HG02970 (cell line): ENCODE results near the gene AMZ1.

Source experiments
- ATAC-seq: cut with Tn5 transposase; IDR thresholded peaks from one replicate; pipeline ENCODE4 v1.9.1; 2021; ENCODE audit warnings: mild to moderate bottlenecking, moderate library complexity, moderate number of reproducible peaks; ENCODE audit not compliant: unreplicated experiment, low FRiP score

The AMZ1 gene, protein sequence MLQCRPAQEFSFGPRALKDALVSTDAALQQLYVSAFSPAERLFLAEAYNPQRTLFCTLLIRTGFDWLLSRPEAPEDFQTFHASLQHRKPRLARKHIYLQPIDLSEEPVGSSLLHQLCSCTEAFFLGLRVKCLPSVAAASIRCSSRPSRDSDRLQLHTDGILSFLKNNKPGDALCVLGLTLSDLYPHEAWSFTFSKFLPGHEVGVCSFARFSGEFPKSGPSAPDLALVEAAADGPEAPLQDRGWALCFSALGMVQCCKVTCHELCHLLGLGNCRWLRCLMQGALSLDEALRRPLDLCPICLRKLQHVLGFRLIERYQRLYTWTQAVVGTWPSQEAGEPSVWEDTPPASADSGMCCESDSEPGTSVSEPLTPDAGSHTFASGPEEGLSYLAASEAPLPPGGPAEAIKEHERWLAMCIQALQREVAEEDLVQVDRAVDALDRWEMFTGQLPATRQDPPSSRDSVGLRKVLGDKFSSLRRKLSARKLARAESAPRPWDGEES

DNA sequence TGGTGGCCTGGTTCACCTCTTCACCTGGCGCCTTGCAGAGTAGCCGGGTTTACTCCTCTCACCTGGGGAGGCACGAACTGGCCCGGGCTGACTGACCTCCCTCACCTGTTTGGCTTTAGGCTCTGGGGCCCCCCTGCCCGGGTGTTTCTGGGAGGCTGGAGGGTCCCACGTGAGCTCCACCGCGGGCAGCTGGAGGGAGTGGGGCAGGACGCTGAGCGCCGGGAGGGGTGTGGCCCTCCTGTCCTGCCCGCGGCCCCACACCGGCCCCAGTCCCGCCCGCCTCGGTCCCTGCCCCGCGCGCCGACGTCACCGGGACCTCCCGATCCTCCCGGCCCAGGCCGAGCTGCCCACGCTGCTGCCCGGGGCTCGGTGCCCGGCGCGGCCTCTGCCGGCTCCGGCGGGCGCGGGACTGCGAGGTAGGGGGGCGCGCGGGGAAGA, at the start of gene AMZ1:
Gene AMZ1 (plus strand): TSS at position 322 of the 438 bp plus-strand sequence. CDS start 12,250 bp downstream, outside the sequence.
- peak; percentile 12 for ATAC-seq

DNA sequence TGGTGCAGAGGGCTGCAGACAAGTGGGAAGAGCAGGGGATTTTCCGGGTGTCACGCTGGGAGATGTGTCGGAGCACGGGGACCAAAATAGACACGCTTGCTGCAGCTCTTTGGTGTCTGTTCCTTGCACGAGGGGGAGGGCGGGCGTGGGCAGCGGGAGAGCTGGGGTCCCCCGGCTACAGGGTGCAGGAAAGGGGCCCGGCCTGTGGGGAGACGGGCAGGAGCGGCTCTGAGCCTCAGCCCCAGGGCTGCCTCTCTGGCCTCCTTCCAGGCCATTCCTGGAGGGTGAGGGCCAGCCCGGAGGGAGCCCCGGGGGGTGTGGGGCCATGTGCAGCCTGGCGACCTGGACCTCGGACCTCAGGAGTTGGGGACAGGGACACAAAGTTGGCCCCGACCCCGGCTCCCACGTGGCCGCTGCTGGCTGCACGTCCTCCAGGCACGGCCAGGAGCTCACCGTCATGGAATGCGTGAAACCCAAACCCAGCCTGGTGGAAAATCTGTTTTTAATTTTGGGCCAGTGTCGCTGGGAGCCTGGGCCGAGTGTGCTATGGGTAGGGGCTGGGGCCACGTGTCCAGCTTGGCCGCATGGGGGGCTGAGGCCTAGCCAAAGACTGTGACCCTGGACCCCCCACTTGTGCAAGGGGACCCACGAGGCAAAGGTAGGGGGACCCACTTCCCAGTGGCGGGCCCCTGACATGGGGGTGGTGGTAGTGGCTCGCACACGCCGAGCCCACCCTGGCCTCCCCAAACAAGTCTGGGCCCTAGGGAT, 49.6 kb upstream of the AMZ1 start:
- ATAC-seq: no peak

DNA sequence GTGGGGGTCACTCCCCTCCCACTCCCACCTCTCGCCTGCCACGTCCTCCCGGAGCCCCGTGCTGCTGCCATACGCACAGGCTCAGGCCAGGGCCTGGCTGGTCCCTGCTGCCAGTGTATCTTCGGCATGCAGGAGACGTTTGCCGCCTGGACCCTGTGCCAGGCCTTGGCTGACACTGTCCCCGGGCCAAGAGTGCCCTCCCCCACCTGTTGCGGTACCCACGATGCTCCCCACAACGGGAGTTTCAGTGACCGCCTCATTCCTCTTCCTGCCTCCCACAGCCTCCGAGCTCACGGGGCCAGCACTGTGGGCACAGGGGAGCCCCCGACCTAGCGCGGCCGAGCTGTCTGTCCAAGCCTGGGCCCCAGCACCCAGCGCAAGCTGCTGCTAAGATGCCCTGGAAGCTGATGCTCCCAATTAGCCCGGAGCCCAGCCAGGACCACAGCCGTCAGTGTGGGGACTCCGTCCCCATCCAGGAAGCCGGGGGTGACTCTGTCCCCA, 48.8 kb upstream of the AMZ1 start:
- ATAC-seq: no peak

DNA sequence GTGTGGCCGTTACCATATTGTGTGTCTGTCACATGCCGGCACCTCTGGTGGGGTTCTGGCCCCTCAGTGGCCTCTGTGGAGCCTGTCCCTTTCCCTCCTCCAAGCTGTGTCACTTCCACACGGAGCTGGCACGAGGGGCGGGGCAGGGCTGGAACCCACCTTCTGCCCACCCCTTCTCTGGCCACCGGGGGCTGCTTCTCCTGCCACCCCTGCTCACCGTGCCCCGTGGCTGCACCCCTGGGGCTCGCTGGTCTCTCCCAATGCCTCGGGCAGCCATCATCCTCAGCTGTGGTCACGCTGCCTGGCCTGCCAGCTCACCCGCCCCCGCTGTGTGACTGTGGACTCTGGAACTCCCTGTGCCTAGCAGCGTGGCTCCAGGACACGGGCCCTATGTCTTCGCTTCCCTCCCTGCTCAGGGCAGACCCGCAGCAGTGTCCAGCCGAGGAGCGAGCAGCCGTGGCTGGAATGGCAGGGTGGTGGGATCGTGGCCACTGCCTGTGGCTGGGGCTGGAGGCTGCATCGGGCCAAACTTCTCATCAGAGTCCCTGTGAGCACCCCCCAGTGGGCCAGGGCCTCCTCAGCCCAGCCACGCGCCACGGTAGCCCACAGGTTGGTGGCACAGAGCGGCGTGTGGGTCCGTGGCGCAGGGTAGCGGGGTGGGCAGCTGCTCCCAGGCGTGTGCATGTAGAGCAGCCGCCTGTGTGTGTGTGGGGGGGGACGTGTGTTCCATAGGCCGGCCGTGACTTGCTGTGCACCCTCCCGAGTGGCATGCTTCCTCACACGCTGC, 48.1 kb upstream of the AMZ1 start:
- ATAC-seq: no peak

DNA sequence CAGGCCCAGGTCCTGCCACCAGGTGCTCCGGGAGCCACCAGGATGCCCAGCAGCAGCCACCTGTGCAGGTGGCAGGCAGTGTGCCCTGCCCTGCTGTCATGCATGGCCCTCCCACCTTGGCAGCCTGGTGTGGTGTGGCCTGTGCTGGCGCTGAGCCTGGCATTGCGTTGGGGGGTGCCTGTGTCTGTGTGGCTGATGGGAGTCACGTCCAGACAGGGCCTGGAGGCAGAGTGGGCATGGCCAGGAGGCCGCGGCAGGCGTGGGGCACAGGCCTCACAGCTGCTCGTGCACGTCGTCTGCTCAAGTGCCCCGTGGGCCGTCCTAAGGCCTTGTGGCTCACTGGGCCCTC, 47.5 kb upstream of the AMZ1 start:
- ATAC-seq: no peak

DNA sequence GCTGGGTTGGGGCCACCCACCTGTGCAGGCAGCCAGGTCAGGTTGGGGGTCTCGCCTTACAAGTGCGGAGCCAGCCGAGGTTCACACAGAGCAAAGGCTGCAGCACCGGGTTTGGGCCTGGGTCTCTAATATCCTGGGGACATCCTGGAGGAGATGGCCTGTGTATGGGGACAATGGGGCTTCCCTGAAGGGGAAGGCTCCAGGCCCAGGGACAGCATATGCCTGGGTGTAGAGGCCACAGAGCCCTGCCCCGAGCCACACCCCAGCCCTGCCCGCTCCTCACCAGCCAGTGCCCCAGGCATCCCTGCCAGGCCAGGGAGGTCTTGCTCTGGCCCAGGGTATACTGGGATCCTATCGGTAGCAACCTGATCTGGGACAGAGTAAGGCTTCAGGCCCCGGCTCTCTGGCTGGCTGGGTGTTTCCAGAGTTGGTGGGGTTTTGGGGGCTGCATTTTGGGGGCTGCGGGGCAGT, 47.1 kb upstream of the AMZ1 start:
- no peak for ATAC-seq

DNA sequence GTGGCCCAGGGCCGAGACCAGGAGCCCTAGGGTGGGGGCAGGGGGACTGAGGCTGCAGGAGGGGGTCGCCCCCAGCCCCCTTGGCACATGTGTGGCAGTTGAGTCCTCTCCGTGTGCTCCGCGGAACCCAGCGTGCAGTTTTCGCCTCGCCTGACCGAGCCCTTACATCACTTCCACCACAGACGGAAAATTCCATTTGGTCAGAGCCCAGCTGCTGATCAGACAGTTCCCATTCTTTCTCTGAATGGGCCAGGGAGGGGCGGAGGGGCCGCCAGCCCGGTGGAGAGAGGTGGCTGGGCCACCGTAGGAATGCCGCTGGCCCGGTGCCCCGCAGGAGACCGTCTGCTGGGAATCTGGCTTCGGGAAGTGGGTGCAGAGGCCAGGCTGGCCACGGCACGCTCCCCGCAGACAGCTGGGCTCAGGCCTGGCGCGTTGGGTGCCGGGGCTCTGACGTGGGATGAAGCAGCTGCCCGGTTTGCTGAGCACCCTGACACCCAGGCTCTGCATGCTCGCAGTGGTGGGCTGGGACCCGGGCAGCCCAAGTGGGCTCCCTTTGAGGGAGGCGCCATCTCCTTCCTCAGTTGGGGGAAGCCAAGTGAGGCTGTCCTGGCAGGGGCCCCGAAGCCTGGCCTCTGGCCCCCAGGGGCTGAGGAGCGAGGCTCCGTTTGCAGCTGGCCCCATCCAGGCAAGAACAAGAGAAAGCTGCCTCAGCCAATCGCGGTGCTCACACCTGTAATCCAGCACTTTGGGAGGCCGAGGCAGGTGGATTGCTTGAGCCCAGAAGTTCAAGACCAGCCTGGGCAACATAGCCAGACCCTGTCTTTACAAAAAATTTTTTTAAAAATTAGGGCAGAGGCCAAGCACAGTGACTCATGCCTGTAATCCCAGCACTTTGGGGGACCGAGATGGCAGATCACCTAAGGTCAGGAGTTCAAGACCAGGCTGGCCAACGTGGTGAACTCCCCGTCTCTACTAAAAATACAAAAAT, 46.3 kb upstream of the AMZ1 start:
- ATAC-seq: no peak

DNA sequence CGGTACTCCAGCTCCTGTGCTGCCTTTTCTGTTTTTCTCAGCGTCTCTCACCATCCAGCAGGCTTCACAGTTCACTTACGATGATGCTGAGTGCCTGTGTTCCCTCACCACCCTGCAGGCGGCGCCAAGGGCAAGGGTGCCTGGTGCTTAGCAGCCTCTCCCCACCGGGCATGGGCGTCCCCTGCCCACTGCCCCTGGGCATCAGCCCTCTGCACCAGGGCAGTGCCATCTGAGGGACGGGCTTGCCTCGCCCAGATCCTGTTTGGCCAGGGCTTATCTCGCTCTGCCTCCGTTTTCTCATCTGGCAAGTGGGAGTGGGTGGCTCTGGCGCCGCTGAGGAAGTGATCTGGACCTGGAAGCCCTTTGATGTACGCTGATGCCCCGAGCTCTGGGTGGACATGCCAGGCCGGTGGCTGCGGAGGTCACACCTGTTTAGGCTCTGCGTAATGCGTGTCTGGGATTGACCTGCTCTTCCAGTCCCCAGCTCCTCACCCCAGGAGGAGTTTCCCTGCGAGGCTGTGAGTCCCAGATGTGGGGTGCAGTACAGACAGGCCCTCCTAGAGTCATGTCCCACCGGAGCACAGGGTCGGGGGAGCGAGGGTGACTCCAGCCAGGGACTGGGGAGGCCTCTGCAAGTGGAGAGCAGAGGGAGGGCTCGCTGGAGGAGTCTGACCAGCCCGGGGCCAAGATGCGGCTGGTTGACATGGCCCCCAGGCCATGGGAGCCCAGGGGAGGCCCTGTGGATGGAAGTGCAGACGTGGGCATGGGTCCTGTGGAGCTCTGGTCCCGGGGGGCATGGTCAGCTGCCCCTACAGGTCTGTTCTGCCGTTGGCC, 44.4 kb upstream of the AMZ1 start:
- no peak for ATAC-seq

DNA sequence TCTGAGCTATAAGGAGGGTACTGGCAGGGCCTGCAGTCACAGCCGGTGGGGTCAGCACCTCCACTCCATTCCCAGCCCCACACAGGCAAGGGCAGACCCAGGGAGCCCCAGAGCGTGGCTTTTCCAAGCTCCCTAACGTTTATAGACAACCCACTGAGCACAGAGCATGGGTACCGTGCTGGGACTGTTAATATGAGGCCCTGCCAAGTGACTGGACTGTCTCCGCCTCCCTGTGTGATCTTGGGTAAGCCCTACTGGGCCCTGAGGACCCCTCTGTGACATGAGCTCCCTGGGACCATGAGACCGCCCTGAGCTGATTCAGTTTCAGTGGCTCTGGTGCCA, 43.8 kb upstream of the AMZ1 start:
- ATAC-seq: no peak

DNA sequence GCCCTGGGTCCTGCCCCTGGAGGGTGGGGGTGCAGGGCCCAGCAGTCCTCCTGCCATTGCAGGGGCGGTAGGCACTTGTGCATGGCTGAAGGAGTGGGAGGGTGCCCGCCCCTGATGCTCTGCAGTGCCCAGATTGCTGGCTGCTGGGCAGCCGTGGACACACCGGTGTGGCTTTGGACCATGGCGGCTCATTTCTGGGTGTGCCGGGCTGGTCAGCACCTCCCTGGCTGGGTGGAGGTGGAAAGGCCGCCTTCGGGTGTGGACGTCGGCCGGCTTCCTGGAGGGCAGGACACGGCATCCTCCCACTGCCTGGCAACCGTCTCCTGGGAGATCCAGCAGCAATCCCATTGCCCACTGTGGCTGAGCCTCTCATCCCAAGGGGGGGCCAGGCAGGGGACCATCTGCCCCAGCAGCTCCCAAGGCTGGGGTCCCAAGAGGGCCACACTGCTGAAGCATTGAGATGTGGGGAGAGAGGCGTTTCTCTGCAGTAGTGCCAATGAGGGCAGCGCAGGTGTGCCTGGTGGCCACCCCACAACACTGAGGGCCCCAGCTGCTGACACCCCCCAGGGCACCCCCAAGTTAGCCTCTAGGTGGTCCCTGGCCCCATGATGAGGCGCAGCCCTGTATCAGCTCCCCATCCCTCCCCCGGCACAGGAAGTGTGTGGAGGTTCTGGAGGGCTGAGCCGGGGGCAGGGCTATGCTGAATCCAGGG, 43.3 kb upstream of the AMZ1 start:
- ATAC-seq: no peak

DNA sequence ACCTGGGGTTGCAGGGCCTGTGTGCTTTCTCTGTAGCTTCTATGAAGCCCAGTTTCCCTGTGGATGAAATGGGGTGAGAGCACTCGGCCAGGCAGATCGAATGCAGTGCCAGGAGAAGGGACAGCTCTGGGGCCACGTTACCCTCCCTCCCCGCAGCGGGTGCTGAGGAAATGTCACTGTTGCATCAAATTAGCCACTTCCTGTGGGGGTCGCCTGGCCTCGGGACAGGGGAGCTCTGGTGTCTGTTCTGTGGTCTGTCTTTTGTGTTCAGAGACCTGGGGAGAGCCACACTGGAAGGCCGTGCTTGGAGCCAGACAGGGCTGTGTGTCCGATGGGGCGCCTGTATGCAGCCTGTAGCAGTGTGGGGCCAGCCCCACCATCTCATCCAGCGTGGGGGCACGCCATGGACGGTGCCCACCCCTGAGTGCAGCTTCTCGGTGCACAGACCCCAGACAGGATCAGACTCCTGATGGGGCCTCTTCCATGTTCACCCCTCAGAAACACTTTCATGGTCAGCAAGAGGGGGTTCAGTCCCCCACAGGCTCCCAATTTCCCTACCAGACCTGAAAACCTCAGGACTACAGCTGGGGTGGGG, 42.6 kb upstream of the AMZ1 start:
- no peak for ATAC-seq

DNA sequence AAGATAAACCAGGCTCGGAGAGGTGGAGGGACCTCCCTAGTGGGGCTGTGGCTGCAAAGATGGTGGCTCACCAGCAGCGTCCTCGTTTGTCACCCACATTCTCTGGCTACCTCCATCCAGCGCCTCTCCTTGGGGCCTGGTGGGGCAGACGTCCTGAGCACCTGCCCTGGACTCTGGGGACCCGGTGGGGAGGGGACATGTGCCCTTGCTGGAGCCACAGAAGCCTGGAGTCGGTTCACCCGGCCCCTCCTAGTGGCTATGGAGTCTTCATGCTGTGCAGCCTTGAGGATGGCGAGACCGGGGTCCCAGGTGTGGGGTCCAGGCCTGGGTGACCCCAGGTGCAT, 41.7 kb upstream of the AMZ1 start:
- no peak for ATAC-seq

DNA sequence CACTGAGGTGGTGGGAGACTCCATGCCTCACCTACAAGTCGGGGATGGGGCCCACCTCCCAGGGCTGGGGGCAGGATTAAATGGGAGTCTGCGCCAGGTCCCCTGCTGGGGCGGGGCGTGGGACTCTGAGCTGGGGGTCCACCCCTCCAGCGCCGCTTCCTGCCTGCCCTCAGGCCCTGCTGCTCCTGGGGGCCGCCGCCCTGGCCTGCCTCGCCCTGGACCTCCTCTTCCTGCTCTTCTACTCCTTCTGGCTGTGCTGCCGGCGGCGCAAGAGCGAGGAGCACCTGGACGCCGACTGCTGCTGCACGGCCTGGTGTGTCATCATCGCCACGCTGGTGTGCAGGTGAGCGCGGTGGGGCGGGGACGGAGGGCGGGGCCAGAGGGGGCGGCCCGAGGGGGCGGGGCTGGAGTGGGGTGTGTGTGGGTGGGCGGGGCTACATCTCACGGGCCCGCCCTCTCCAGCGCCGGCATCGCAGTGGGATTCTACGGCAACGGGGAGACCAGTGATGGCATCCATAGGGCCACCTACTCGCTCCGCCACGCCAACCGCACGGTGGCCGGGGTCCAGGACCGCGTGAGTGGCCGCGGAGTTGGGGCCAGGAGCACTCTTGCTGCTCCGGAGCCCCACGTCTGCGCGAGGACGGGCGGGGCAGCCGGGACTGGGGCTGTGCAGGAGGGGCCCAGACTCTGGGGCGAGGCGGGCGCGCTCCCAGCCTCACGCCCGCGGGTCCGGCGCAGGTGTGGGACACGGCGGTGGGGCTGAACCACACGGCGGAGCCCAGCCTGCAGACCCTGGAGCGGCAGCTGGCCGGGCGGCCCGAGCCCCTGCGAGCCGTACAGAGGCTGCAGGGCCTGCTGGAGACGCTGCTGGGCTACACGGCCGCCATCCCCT, 41.1 kb upstream of the AMZ1 start:
- ATAC-seq: no peak

DNA sequence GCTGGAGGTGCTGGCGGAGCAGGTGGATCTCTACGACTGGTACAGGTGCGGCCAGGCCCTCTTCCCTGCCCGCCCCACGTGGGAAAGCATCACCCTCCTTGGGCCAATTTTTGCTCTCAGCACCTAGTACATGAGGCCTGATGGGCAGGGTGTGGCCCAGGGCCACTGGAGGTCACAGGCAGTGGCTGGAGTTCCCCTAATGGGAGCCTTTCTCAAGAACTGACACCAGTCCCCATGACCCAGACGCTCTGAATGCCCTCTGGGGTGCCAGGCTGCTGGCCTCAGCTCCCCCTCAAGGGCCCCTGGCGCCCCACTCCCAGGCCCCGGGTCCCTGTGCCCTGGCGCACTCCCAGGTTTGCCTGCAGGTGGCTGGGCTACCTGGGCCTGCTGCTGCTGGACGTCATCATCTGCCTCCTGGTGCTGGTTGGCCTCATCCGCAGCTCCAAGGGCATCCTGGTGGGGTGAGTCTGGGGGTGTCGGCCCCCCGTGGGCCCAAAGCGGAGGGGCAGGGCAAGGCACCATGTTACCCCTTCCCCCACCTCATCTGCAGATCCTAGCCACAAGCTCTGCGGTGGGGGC, 40.3 kb upstream of the AMZ1 start:
- no peak for ATAC-seq

DNA sequence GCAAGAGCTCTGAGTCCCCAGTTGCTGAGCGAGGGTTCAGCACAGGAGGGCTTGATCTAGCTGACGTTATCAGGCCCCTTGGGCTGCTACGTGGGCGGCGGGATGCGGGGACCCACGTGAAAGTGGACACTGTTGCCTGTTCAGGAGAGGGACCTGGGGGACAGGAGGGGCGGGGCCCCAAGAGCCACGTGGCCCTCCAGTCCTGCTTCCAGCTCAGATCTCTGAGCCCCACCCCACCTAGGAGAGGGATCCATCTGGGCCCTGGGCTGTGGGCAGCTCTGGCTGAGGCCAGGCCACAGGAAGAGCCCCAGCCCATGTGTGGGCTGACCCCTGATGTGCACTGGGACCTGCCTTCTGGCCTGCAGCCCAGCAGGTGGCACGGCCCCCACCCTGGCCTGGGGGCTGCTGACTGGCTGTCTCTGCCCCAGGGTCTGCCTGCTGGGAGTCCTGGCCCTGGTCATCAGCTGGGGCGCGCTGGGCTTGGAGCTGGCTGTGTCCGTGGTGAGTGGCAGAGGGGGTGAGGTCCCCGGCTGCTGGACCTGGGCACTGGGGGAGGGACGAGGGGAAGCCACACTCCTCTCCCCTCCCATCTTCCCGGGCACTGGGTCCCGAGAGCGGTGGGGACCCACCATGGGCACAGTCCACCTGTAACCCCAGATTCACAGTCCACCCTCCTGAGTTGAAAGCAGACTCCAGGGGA, 38.7 kb upstream of the AMZ1 start:
- ATAC-seq: no peak

DNA sequence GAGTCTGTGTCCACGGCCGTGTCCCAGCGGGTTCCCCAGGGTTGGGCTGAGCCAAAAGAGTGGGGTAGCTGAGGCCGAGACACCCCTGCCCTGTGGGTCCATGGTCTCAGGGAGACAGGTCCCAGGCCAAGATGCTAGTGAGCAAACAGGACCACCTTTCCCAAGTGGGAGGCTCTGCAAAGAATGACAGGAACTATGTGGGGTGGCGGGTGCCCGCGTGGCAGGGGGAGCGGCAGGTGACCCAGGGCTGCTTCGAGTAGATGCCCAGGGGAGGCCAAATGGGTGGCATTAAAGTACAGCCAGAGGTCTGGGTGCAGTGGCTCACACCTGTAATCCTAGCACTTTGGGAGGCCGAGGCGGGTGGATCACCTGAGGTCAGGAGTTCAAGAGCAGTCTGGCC, 38.0 kb upstream of the AMZ1 start:
- no peak for ATAC-seq
